NCI-H2029 treated with DMSO at 0.1 percent for 48 hours (cell line): ENCODE measurements around the gene SH3TC1.
A peak's percentile ranks its signal among the peaks of the same experiment; 100 is the strongest.

Experiments used
- DNase-seq: peaks from one replicate; lab custom pipeline; 2025; lab: John Stamatoyannopoulos, UW

The SH3TC1 gene

GRCh38 chr4:8215641-8216442 is 16.8 kb downstream of the SH3TC1 start:
- DNase-seq = no peak

- no peak for DNase-seq
Measured at GRCh38 chr4:8216443-8217245, 17.6 kb downstream of the SH3TC1 start.

GRCh38 chr4:8217246-8217511 is 18.1 kb downstream of the SH3TC1 start:
- DNase-seq = no peak

DNA sequence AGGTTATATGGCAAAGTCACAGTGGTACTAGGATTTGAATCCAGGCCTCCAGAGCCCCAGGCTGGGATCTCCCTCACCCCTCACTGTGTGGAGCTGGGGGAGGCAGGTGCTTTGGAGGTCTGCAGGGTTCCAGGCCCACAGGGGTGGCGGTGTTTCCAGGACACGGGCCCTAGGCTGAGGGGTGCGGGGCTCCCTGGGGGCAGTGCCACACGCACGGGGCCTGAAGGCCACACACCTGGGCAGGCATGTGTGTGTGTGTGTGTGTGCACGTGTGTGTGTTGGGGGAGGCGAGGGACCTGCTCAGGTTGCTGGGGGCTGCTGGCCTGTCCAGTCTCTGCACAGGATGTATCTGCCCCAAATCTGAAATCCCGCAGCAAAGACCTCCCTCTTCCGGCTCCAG is 18.8 kb downstream of the SH3TC1 start:
- DNase-seq = no peak

DNA sequence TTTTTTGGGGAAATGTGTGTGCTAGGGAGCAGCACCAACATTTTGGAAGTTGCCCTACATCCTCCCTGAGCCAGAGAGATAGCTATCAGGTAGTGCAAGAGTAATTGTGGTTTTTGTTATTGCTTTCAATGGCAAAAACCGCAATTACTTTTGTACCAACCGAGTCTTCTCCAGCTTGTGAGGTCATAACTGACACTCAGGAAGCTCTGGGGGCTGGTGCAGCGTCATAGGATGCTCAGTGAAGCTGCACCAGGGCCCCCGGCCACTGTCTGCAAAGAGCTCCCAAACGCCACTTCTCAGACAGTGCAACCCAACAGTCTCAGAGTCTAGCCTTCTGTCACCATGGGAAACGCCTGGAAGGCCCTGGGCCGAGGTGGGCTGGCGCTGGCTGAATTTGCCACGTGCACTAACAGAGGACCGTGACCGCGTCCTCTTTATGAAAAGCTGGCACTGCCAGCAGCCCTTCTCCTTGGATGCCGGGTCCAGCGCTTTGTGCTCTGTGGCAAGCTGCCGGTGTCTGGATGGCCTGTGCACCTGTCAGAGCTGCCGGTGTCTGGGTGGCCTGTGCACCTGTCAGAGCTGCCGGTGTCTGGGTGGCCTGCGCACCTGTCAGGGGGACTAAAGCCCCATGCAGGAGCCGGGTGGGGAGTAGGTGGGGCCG is 19.4 kb downstream of the SH3TC1 start:
- DNase-seq = peak; percentile 73

DNA sequence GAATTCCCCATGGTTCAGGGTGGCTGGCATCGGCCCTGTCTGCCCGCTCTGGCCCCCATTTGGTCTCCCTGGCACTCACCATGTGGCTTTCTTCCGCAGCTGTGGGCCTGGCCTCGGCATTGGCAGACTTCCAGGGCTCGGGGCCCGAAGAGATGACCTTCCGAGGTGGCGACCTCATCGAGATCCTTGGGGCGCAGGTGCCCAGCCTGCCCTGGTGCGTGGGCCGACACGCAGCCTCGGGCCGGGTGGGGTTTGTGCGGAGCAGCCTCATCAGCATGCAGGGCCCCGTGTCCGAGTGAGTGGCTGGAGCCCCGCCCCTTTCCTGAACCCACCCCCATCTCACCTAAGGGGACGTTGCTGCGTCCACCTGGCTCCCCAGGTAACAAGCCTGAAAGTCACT is 20.1 kb downstream of the SH3TC1 start:
- no peak for DNase-seq

- no peak for DNase-seq
Measured at GRCh38 chr4:8220661-8221450, 21.8 kb downstream of the SH3TC1 start.

GRCh38 chr4:8221476-8221875 is 22.4 kb downstream of the SH3TC1 start:
- no peak for DNase-seq

DNA sequence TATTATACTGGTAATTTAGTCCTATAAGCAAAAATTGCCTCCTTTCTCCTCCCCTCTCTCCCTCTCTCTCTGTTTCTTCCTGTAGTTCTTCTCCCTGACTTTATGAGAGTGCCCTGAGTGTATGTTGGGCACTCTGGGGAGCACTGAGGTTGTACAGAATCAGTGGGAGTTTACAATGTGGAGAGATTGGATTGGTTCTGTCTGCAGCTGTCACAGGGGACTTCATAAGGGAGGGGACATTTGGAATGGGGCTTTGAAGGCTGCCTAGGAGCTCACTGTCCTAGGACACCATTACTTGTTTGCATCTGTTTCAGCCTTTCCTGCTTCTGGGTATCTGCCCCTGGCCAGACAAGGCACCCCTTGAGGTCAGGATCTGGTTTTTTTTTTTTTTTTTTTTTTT is 22.9 kb downstream of the SH3TC1 start:
- no peak for DNase-seq

DNA sequence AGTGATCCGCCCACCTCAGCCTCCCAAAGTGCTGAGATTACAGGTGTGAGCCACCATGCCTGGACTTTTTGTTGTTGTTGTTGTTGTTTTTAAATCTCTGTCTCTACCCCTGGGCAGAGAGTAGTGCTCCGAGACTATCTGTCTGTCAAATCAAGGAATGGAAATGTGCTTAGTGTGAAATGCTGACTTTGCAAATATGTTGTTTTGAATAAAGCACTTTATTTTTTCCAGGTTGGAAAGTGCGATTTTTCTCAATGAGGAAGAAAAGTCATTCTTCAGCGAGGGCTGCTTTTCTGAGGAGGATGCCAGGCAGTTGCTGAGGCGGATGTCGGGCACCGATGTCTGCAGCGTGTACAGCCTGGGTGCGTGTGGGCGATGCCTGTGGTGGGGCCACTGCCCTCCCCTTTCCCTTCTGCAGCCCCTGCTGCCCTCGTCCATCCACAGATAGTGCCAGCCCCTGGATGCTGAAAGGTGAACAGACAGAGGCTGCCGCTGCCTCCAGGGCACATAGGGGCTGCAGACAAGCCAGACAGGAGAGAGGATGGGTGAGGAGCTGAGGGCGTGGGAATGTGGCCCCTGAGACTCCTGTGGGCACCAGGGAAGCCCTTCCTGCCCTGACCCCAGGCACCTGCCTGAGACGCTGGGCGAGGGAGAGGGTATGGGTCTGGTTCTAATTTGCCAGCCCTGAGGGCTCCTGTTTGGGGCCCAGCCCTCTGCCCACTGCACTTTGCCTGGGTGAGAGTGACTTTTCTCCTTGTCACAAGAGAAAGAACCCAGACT is 23.7 kb downstream of the SH3TC1 start:
- no peak for DNase-seq

GRCh38 chr4:8224267-8224974 is 25.3 kb downstream of the SH3TC1 start:
- no peak for DNase-seq

GRCh38 chr4:8224975-8225625 is 26.0 kb downstream of the SH3TC1 start:
- DNase-seq = no peak

- peak; percentile 74 for DNase-seq
Measured at GRCh38 chr4:8225706-8226443, 26.8 kb downstream of the SH3TC1 start.

GRCh38 chr4:8227201-8227770 is 28.2 kb downstream of the SH3TC1 start:
- no peak for DNase-seq

- no peak for DNase-seq
Measured at GRCh38 chr4:8227771-8228318, 28.8 kb downstream of the SH3TC1 start.

DNA sequence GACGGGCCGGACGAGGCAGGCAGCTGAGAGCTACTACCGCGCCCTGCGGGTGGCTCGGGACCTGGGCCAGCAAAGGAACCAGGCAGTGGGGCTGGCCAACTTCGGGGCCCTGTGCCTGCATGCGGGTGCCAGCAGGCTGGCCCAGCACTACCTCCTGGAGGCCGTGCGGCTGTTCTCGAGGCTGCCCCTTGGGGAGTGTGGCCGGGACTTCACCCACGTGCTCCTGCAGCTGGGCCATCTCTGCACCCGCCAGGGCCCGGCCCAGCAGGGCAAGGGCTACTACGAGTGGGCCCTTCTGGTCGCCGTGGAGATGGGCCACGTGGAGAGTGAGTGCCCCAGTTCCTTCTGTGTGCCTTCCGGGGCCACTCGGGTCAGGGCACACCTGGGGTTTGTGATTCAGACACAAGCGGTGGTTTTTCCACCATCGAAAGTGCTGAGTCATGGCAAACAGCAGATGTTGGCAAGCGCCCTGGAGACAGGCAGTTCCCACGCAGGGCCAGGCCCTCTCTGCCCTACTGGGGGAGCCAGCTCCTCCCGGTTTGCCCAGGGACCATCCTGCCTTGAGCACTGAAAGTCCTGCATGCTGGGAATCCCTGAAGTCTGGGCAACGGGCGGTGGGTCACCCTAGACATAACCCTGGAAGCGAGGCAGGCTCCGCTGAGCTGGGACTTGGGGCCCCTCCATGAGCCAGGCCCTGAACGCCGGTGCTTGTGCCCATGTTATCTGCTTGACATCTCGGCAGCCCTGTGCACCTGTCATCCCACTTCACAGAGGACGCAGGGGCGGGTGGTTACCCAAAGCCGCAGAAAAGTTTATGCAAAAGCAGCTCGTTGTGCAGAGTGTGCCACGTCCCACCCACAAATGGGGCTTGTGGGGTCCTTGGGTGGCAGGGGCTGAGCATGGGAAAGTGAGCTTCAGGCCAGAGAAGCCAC is 29.5 kb downstream of the SH3TC1 start:
- peak; percentile 56 for DNase-seq

- DNase-seq = no peak
Measured at GRCh38 chr4:8229331-8229975, 30.4 kb downstream of the SH3TC1 start.
